ENCODE measurements around the gene SLC16A7. TPM values are rescaled to one million over a fixed set of nuclear protein-coding genes. Genes with fewer than 3 reads are reported as not detected.

Gene SLC16A7, protein sequence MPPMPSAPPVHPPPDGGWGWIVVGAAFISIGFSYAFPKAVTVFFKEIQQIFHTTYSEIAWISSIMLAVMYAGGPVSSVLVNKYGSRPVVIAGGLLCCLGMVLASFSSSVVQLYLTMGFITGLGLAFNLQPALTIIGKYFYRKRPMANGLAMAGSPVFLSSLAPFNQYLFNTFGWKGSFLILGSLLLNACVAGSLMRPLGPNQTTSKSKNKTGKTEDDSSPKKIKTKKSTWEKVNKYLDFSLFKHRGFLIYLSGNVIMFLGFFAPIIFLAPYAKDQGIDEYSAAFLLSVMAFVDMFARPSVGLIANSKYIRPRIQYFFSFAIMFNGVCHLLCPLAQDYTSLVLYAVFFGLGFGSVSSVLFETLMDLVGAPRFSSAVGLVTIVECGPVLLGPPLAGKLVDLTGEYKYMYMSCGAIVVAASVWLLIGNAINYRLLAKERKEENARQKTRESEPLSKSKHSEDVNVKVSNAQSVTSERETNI
- total RNA-seq (2021; fragmentation: NEBNext Ultra II Directional; extraction: Animal tissue kit (Norgen Biotek cat#: 25700)) = 10 to 100 TPM; 38.3 to 49.6 (median 41.7) TPM
- long read RNA-seq, transcript SLC16A7-203 (6 exons, 1,969 nt) = major isoform, 12 of 29 reads
- long read RNA-seq, partial matches to known transcripts = 5 of 29 reads
- long read RNA-seq, other reads (novel, unspliced or antisense) = 12 of 29 reads

DNA sequence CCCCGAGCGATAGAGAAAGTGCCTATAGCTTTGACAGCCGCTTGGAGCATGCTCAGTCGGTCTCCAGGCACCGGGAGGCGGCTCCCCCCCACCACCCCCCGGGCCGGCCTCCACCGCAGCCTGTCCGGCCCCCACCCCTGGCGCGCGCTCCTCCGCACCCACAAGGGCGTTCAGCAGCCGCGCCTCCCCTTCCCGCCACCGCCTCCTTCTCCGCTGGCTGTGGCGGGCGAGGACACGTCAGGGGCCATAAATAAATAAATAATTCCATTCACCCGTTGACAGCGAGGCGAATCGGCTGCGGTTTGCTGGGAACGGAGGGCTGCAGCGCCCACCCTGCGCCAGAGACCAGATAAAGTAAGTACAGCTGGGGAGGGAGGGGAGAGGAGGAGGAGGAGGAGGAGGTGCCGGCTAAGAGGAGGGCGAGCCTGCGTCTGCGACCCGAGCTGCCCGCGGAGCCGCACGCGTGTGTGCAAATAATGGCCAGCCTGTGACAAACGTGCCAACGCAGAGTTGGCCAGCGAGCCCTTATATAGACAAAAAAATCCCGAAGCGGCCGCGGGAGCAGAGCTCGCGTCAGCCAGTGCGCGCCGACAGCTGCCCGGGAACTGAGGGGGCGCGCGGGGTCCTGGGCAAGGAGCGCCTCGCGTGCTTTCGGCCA is at the start of gene SLC16A7:
TSS of gene SLC16A7 (plus strand) at position 147 of the 658 bp plus-strand sequence. CDS start 108,773 bp downstream, outside the sequence.
- Mint-ChIP-seq H3K4me3 (peak within 1 kb of the TSS; percentile 89), H3K9me3 (no peaks in the 10 kb centered on the region), H3K36me3 (ENCODE audit: low read depth) (peaks cover 18% of the 10 kb centered on the region), H3K4me1 (ENCODE audit: low read depth) (peaks cover 65% of the 10 kb centered on the region), H3K27me3 (ENCODE audit: insufficient read depth) (peaks cover 3% of the 10 kb centered on the region; the same call in 1 of the 2 replicates), H3K27ac (peak within 1 kb of the TSS; percentile 99)
- DNase-seq = peak; percentile 89
- TF ChIP-seq, protein P1, sequence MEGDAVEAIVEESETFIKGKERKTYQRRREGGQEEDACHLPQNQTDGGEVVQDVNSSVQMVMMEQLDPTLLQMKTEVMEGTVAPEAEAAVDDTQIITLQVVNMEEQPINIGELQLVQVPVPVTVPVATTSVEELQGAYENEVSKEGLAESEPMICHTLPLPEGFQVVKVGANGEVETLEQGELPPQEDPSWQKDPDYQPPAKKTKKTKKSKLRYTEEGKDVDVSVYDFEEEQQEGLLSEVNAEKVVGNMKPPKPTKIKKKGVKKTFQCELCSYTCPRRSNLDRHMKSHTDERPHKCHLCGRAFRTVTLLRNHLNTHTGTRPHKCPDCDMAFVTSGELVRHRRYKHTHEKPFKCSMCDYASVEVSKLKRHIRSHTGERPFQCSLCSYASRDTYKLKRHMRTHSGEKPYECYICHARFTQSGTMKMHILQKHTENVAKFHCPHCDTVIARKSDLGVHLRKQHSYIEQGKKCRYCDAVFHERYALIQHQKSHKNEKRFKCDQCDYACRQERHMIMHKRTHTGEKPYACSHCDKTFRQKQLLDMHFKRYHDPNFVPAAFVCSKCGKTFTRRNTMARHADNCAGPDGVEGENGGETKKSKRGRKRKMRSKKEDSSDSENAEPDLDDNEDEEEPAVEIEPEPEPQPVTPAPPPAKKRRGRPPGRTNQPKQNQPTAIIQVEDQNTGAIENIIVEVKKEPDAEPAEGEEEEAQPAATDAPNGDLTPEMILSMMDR (IDR thresholded peaks at IDR 0.05) = no peak

DNA sequence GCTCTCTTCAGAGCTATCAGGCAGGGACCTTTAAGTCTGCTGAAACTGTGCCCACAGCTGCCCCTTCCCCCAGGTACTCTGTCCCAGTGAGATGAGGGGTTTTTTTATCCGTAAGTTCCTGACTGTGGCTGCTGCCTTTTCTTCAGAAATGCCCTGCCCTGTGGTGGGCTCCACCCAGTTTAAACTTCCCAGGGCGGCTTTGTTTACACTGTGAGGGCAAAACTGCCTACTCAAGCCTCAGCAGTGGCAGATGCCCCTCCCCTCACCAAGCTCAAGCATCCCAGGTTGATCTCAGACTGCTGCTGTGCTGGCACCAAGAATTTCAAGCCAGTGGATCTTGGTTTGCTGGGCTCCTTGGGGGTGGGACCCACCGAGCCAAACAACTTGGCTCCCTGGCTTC is 46.9 kb upstream of the SLC16A7 start:
- Mint-ChIP-seq H3K4me1 (ENCODE audit: low read depth) (no peaks in the 10 kb centered on the region), H3K9me3 (no peaks in the 10 kb centered on the region), H3K27ac (no peak overlapping the region), H3K36me3 (ENCODE audit: low read depth) (no peaks in the 10 kb centered on the region), H3K4me3 (no peak overlapping the region), H3K27me3 (ENCODE audit: insufficient read depth) (peaks cover 5% of the 10 kb centered on the region)
- DNase-seq = no peak
- TF ChIP-seq, protein P1 (IDR thresholded peaks at IDR 0.05) = no peak

DNA sequence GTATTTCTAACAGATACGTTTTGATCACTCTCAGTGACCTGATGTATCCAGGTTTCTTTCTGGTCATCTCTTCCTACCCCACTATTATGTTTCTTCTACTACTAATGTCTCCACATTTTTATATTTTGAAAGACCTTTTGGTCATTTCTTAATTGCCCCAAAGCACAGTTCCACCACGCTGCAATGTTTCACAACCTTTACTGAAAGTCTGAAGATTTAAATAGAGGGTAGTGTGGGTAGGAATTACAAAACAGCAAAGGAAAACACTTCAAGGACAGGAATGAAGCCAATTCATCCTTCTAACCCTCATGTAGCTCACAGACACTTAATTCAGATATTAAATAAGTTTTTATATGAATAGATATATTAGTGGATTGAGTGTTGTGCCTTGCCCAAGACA is 36.1 kb upstream of the SLC16A7 start:
- H3K27me3 Mint-ChIP-seq (ENCODE audit: insufficient read depth) = no peaks in the 10 kb centered on the region; the same call in 1 of the 2 replicates
- H3K9me3 Mint-ChIP-seq = no peaks in the 10 kb centered on the region
- H3K27ac Mint-ChIP-seq = no peak overlapping the region
- TF ChIP-seq, protein P1 (IDR thresholded peaks at IDR 0.05) = no peak
- no peak for DNase-seq
- no peaks in the 10 kb centered on the region for H3K36me3 Mint-ChIP-seq (ENCODE audit: low read depth)
- no peaks in the 10 kb centered on the region for H3K4me1 Mint-ChIP-seq (ENCODE audit: low read depth)
- no peak overlapping the region for H3K4me3 Mint-ChIP-seq

DNA sequence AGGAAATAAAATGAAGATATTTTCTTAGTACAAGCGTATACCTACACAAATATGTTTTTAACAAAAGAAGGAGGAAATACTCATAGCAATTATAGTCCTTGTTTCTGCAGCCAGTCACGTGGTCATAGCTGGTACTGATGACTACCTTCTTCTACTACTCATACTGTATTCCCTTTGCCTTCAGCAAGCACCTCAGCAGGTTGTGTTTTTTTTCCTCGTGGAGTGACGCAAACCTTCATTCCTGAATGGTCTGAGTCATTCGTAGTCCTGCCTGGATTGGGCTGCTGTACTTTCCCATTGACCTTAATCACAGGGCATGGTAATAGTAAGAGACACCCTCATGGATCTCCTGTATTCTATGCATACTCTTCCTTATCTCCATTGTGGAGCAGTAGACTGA is 25.7 kb upstream of the SLC16A7 start:
- Mint-ChIP-seq H3K9me3 (no peaks in the 10 kb centered on the region), H3K36me3 (ENCODE audit: low read depth) (no peaks in the 10 kb centered on the region), H3K4me3 (no peak overlapping the region), H3K27ac (no peak overlapping the region), H3K4me1 (ENCODE audit: low read depth) (peaks cover 19% of the 10 kb centered on the region), H3K27me3 (ENCODE audit: insufficient read depth) (no peaks in the 10 kb centered on the region; the same call in 1 of the 2 replicates)
- TF ChIP-seq, protein P1 (IDR thresholded peaks at IDR 0.05) = no peak
- DNase-seq = peak; percentile 50

DNA sequence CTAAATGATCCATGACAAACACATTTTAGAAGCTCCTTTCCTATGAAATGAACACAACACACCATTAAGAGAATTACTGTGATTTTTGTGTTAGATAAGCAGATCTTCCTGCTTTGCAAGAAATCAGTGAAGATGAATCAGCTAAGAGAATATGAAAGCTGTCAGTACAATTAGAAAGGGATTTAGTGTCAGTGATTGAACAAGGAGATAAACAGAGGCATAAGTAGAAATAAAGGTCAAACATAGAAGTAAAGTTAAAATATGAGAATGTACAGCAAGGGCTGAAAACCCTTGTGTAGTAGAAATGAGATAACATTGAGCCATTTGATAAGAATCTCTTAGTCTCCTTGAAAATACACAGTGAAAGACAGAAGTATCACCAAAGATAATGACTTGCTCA is 21.4 kb upstream of the SLC16A7 start:
- Mint-ChIP-seq H3K4me1 (ENCODE audit: low read depth) (peaks cover 23% of the 10 kb centered on the region), H3K27me3 (ENCODE audit: insufficient read depth) (no peaks in the 10 kb centered on the region; the same call in 1 of the 2 replicates), H3K4me3 (no peak overlapping the region), H3K27ac (no peak overlapping the region), H3K36me3 (ENCODE audit: low read depth) (no peaks in the 10 kb centered on the region), H3K9me3 (no peaks in the 10 kb centered on the region)
- no peak for DNase-seq
- TF ChIP-seq, protein P1 (IDR thresholded peaks at IDR 0.05) = no peak
